Natural killer cell treated with Interleukin-12 subunit alpha and Interleukin-12 subunit beta and Interleukin-15 and Interleukin-18, amount 100 ng/mL, for 72 hours (primary cell): ENCODE measurements around the gene OTUD3. TPM values are rescaled to one million over a fixed set of nuclear protein-coding genes. Genes with fewer than 3 reads are reported as not detected.
"Not testable (repeated sequence)": the region's sequence is repeated elsewhere in the genome, so short reads cannot be mapped to it uniquely, and the experiment has no call there.

Experiments
- ATAC-seq, 2 donors: fragments of 150-1000 bp; cut with Tn5 transposase in 1 of 2; sonication (Bioruptor Pico), chemical (Tn5 transposase) in 1 of 2; 2 replicates each; pipeline ENCODE4 v1.10.0; 2021
- DNase-seq: peaks from one replicate; pipeline ENCODE4 v3.0.0; 2022; ENCODE audit warnings: low spot score
- H3K27ac Mint-ChIP-seq, 2 donors: 1 replicate in 1 of 2; 2 replicates in 1 of 2; pipeline ENCODE4 v1.8.0; 2022; ENCODE audit warnings: mixed read lengths in 2 of 2, mild to moderate bottlenecking in 1 of 2, moderate library complexity in 1 of 2
- H3K27me3 Mint-ChIP-seq, 2 donors: 1 replicate in 1 of 2; 2 replicates in 1 of 2; pipeline ENCODE4 v1.8.0; 2022; ENCODE audit warnings: mixed read lengths in 2 of 2
- H3K36me3 Mint-ChIP-seq: one replicate; pipeline ENCODE4 v1.8.0; 2022; ENCODE audit warnings: mixed read lengths
- H3K4me1 Mint-ChIP-seq, 2 donors: 1 replicate in 1 of 2; 2 replicates in 1 of 2; pipeline ENCODE4 v1.8.0; 2022; ENCODE audit warnings: low read depth in 2 of 2, mixed read lengths in 2 of 2, mild to moderate bottlenecking in 1 of 2
- H3K4me3 Mint-ChIP-seq: one replicate; pipeline ENCODE4 v1.8.0; 2022; ENCODE audit warnings: mixed read lengths
- H3K9me3 Mint-ChIP-seq: 2 replicates; pipeline ENCODE4 v1.8.0; 2022; ENCODE audit warnings: mixed read lengths
- total RNA-seq, 2 donors: library from RNA; stranded (reverse); gene quantifications; one replicate each; pipeline ENCODE4 v1.2.3, GENCODE V29; 2022

OTUD3 gene
- total RNA-seq, 2 donors from 2014 or later: 11.6 to 27.4 TPM

DNA sequence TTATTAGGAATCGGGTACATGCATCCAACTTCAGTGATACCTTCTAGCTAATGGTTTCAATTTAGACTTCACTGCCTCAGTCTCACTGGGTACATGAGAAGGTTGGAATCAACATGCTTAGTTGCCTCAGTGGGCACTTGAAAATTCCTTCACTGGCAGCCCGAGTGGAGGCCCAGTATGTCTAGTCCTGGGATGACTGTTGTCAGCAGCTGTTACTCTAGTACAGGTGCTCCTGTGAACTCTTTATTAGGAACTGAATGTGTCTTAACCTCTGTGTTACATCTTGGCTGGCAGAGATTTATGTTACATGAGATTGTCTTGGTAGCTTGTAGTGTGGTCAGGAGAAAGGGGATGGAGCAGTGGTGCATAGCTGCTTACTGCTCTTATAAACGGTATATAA is 27.8 kb downstream of the OTUD3 start:
- Mint-ChIP-seq H3K27ac (no peak overlapping the region), H3K4me3 (no peak overlapping the region)
- no peak for ATAC-seq

DNA sequence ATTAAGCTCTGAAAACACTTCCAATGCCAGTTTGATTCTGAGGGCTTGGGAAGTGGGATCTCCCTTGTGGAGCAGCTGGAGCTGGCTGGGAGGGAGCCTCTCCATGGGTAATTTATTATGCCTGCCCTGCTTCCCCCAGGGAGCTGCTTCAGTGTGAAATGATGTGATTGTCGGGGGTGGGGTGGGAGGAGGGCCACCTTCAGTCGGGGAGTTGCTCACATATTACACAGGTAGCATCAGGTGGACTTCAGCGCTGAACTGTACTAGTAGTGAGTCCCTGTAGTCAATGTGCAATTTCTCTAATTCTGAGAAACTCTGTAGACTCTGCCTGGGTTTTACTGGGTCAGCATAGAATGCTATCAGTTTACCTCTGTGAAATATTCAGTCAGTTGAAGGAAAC is 28.5 kb downstream of the OTUD3 start:
- ATAC-seq (no peak), DNase-seq (no peak)
- no peaks in the 10 kb centered on the region for H3K9me3 Mint-ChIP-seq
- no peaks in the 10 kb centered on the region for H3K4me1 Mint-ChIP-seq
- H3K36me3 Mint-ChIP-seq: peaks cover 33% of the 10 kb centered on the region
- H3K4me3 Mint-ChIP-seq: no peak overlapping the region
- no peak overlapping the region for H3K27ac Mint-ChIP-seq
- no peaks in the 10 kb centered on the region for H3K27me3 Mint-ChIP-seq

More for the DNA sequence above, 27.8 kb downstream of the OTUD3 start:
- peaks cover 35% of the 10 kb centered on the region for H3K36me3 Mint-ChIP-seq
- no peak for DNase-seq
- no peaks in the 10 kb centered on the region for H3K4me1 Mint-ChIP-seq
- no peaks in the 10 kb centered on the region for H3K27me3 Mint-ChIP-seq
- H3K9me3 Mint-ChIP-seq: no peaks in the 10 kb centered on the region

DNA sequence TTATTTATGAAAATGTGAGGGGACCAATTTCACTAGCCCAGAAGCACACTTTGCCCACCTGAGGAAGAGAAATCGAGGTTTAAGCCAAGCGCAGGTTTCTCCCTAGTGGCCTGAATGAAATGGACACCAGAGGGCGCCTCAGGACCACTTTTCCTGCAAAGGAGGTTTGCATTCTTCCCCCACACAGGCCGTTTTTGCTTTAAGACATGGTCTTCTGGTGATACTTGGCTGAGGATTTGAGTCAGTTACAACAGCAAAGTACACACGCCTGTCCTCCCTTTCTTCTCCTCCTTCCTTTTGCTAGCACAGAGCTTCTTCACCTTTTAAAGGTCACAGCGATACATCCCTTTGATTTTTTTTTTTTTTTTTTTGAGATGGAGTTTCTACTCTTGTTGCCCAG is 35.9 kb downstream of the OTUD3 start:
- DNase-seq (peak; percentile 63), ATAC-seq (peak; percentile 53 to 67)
- Mint-ChIP-seq H3K36me3 (no peaks in the 10 kb centered on the region), H3K4me3 (no peak overlapping the region), H3K27me3 (no peaks in the 10 kb centered on the region), H3K27ac (peak overlapping the region in 1 of 2 donors; percentile 39), H3K9me3 (no peaks in the 10 kb centered on the region), H3K4me1 (peaks cover 0 to 3% of the 10 kb centered on the region in 2 donors)

DNA sequence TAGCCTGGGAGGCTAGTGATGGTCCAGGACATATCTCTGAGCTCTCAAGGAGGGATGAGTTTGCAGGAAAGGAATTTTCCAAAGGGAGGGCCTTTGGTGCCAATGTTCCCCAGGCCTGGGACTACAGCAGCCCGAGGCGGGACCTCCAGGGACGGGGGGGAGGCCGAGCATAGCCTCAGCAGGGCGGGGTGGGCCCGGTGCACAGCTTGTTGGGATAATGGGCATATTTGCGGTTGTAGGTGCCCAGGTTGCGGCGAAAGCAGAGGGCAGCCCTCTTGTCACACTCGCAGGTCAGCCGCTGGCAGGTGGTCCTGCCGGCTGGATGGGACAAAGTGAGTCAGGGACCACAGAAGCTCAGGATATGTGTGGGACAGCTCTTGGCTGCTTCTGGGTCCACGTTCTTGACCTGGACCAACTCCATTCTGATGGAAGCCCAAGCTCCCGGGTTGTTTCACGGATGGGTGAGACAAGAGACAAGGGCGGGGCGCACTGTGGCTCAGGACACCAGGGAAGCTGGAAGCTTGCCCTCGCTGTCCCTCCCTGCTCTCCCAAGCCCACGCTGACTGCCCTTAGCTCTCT is 38.0 kb downstream of the OTUD3 start:
- Mint-ChIP-seq H3K4me3 (no peak overlapping the region), H3K36me3 (no peaks in the 10 kb centered on the region), H3K27me3 (no peaks in the 10 kb centered on the region), H3K4me1 (peaks cover 0 to 3% of the 10 kb centered on the region in 2 donors), H3K9me3 (no peaks in the 10 kb centered on the region), H3K27ac (no peak overlapping the region)
- ATAC-seq (no peak), DNase-seq (no peak)

DNA sequence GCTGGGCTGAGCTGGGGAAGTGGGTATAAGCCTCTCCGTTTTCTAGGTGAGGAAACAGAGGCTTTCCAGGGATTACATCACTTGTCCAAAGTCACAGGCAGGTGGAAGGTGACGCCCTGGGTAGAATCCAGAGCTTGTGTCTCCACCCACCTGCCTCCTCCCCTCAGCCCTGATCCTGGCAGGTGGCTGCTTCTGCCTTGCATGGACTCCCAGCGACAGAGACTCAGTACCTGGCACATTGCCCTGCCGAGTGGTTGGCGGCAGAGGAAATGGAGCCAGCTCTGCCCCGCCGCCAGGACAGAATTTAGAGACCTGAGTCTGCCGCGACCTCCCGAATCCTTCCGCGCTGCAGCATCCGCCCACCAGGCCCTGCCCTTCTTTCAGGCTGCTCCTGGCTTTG is 39.1 kb downstream of the OTUD3 start:
- Mint-ChIP-seq H3K27me3 (no peaks in the 10 kb centered on the region), H3K4me1 (peaks cover 0 to 3% of the 10 kb centered on the region in 2 donors), H3K36me3 (no peaks in the 10 kb centered on the region), H3K4me3 (no peak overlapping the region), H3K27ac (no peak overlapping the region), H3K9me3 (no peaks in the 10 kb centered on the region)
- ATAC-seq (no peak), DNase-seq (no peak)

DNA sequence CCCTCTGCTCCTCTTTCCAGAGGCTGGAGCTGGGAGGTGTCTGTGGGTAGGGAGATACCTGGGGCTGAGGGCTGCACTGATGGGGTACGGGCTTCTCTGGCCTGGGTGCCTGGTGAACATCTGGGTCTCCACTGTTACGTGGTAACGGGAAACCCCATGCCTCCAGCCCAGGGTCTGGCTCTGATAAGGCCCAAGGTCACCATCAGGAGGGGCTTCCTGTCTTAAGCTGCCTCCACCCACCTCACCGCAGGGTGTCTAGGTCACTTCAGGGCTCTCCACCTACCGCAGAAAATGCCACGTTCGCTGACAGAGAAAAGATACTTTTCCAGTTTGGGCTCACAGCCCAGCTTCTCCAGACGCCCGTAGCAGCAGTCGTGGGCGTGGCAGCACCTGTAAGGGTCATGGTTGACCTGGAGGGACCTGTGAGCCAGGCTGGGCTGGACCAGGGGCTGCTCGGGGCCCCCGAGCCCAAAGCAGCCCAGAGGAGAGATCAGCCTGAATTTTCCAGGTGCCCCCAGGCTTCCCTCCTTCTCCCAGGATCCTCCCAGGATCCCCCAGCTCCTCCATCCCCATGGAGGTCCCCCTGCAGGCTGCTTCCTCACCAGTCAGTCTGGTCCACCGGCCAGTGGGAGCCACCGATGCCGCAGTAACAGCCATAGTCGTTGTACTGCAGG is 40.0 kb downstream of the OTUD3 start:
- Mint-ChIP-seq H3K27me3 (peaks cover 0 to 3% of the 10 kb centered on the region in 2 donors), H3K9me3 (no peaks in the 10 kb centered on the region), H3K4me3 (no peak overlapping the region), H3K27ac (no peak overlapping the region), H3K4me1 (peaks cover 0 to 3% of the 10 kb centered on the region in 2 donors), H3K36me3 (no peaks in the 10 kb centered on the region)
- DNase-seq (no peak), ATAC-seq (no peak)

DNA sequence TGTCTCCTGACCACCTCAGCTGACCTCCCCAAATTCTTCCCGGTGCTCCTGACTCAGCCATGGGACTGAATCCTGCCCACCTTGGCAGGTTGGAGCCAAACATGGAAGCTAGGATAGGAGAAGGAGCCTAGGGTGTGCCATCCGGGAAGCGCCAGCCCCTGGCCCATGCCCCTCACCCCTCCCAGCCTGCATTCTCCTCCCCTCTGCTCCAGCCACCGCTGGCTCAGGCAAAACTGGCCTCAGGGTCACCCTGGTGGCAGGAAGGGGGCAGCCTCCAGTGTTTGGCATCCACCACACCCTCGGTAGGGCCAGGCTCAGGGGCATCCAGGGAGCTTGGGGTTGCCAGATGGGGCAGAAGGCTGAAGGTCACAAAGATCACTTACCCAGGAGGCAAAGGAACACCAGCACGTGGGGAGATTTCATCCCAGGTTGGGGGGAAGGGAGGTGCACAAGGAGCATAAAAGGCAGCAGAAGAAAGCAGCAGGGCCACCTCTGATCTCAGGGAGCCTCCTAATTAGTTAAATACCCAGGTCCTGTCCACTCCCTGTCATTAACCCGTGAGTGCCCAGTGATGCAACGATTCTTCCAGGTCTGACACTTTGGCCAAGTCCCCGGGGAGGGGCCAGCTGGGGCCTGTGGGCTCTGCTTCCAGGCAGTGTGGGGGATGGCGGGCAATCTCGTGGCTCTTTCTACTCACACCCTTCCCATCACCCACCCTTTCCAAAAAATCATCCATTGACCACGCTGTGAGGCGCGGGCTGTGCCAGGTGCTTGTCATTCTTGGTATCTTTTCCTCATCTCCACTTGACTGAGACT is 41.1 kb downstream of the OTUD3 start, which contains the start of gene PLA2G2E:
Gene PLA2G2E (minus strand): TSS at position 481 of the 816 bp plus-strand sequence. CDS start 58 bp downstream, at position 423.
- no peaks in the 10 kb centered on the region for H3K36me3 Mint-ChIP-seq
- DNase-seq: no peak
- no peak within 1 kb of the TSS for H3K27ac Mint-ChIP-seq
- H3K9me3 Mint-ChIP-seq: no peaks in the 10 kb centered on the region
- H3K4me3 Mint-ChIP-seq: no peak within 1 kb of the TSS
- no peaks in the 10 kb centered on the region for H3K4me1 Mint-ChIP-seq
- peak in 1 of 2 donors; percentile 12 for ATAC-seq
- H3K27me3 Mint-ChIP-seq: peaks cover 0 to 5% of the 10 kb centered on the region in 2 donors

DNA sequence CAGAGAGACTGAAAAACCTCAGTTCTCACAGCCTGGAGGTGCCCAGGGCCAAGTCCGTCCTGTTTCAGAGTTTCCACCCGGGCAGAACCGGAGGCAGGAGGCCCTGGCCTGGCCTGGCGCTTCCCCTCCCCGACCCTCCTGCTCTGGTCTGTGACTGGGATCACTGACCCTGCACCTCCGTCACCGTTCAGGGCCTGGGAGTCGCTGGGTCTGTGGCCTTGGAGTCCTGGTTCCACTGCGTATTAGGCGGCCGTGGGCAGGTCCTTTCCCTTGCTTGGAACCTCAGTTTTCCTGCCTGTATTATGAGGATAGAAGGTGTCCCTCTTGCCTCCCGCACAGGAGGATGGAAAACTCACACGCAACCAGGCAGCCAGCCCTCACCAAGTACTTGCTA is 41.8 kb downstream of the OTUD3 start:
- Mint-ChIP-seq H3K27ac (no peak overlapping the region), H3K4me1 (no peaks in the 10 kb centered on the region), H3K4me3 (no peak overlapping the region), H3K36me3 (no peaks in the 10 kb centered on the region), H3K27me3 (peaks cover under 1 to 5% of the 10 kb centered on the region in 2 donors), H3K9me3 (no peaks in the 10 kb centered on the region)
- no peak for ATAC-seq
- DNase-seq: no peak

DNA sequence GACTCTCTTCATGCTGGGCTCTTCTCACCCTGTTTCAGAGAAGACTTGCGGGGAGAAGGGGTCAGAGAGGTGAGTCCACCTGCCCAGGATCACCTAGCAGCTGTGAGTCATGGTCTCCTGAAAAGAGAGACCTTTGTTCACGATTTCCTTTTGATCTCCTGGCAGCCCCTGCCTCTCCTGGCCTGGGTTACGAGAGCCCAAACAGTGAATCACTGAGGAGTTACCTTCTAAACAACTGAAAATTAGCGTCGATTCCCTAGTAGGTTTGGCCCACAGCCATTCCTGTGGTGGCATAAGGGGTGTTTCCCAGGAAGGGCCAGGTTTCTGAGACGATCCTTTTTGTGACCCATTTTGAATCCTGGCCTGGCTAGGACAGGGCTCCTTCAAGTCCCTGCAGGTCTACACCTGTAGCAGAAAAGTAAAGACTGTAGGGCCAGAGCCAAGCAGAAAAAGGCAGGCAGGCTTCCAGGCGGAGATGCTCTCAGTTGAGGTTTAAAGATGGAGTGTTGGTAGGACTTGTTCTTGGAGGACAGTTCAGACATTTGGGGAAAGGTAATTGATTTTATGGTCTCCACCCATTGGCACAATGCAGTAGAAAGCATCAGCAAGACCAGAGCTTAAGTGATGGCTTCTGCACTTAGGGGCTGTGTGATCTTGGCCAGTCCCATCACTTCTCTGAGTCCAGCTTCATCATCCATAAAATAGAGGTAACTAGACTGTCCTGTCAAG is 43.3 kb downstream of the OTUD3 start:
- no peaks in the 10 kb centered on the region for H3K36me3 Mint-ChIP-seq
- H3K4me3 Mint-ChIP-seq: no peak overlapping the region
- H3K27me3 Mint-ChIP-seq: peaks cover 7 to 11% of the 10 kb centered on the region in 2 donors
- H3K9me3 Mint-ChIP-seq: no peaks in the 10 kb centered on the region
- no peak overlapping the region for H3K27ac Mint-ChIP-seq
- no peaks in the 10 kb centered on the region for H3K4me1 Mint-ChIP-seq
- DNase-seq (no peak), ATAC-seq (no peak)

DNA sequence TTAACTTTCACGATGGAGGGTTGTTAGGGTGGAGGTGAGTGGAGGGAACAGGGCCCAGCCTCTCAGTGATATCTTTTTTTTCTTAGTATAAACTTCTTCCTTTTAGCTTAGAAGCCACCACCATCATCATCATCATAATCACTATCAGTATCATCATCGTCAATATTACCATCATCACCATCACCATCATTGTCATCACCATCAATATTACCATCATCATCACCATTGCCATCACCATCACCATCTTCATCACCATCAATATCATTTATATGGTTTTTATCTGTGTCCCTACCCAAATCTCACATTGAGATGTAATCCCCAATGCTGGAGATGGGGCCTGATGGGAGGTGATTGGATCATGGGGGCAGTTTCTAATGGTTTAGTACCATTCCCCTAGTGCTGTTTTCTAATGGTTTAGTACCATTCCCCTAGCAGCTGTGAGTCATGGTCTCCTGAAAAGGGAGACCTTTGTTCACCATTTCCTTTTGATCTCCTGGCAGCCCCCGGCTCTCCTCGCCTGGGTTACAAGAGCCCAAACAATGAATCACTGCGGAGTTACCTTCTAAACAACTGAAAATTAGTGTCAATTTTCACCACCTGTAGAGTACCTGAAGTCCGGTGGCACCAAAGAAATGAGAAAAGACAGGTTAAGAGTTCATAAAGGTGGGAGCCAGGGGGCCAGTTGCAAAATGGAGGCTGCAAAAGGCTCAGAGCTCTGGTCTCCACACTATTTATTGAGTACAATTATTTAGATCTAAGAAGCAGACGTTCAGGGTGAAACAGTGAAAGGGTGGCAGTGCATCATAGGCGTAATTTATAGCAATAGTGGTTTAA is 44.3 kb downstream of the OTUD3 start:
- DNase-seq (no peak), ATAC-seq (no peak)
- Mint-ChIP-seq H3K27ac (no peak overlapping the region), H3K36me3 (peaks cover under 1% of the 10 kb centered on the region), H3K27me3 (peaks cover 7 to 11% of the 10 kb centered on the region in 2 donors), H3K9me3 (no peaks in the 10 kb centered on the region), H3K4me1 (no peaks in the 10 kb centered on the region), H3K4me3 (no peak overlapping the region)

DNA sequence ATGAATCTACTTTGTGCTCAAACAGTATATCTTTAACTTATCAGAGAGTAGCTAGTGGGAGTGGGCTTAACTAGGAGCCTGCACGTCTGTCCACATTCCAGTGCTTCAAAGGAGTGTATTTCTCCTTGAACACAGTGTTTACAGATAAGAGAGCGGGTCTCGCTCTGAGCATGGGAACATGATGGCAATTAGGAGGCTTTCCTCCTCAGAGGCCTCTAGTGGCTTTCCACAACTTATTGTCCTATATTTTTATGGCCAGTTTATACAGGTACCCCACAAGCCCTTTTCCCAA is 44.9 kb downstream of the OTUD3 start:
- not testable (repeated sequence) for H3K9me3 Mint-ChIP-seq, H3K4me3 Mint-ChIP-seq, H3K4me1 Mint-ChIP-seq, H3K27ac Mint-ChIP-seq, ATAC-seq, H3K36me3 Mint-ChIP-seq, DNase-seq
- peaks cover 7 to 11% of the 10 kb centered on the region in 2 donors for H3K27me3 Mint-ChIP-seq

DNA sequence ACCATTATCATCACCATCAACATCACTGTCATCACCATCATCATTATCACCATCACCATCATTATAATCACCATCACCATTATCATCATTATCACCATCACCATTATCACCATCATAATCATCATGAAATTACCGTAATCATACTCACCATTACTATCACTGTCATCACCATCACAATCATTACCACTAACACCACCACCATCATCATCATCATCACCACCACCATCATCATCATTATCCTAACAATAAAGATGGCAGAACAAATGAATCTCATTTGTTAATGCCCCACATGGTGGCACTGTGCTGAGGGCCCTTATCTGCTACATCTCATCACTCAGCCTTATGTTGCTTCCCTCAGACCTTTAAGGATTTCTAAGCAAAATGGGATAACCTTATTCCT is 50.7 kb downstream of the OTUD3 start:
- ATAC-seq (no peak), DNase-seq (no peak)
- Mint-ChIP-seq H3K4me3 (no peak overlapping the region), H3K4me1 (no peaks in the 10 kb centered on the region), H3K27me3 (peaks cover 8 to 16% of the 10 kb centered on the region in 2 donors), H3K36me3 (peaks cover 15% of the 10 kb centered on the region), H3K9me3 (peaks cover 10% of the 10 kb centered on the region), H3K27ac (no peak overlapping the region)

DNA sequence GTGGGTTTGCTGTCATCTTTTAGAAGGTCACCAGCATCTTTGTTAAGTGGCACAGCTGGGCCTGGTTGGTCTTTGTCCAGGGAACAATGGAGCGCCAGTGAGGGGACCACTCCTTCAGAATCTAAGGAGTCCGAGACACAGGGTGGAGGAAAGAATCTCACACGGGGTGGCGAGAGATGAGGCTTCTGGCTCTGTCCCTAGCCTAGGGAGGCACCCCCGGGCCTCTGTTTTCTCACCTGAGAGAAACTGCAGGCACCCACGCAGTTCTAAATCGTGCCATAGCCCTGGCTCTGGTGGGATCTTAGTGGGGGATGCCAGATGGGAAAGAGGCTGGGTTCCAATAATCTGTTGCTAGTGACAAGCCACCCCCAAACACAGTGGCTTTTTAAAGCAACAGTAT is 52.1 kb downstream of the OTUD3 start:
- H3K4me3 Mint-ChIP-seq: no peak overlapping the region
- H3K36me3 Mint-ChIP-seq: peaks cover 15% of the 10 kb centered on the region
- ATAC-seq: no peak
- peaks cover 10% of the 10 kb centered on the region for H3K9me3 Mint-ChIP-seq
- no peak overlapping the region for H3K27ac Mint-ChIP-seq
- H3K4me1 Mint-ChIP-seq: no peaks in the 10 kb centered on the region
- peaks cover 9 to 11% of the 10 kb centered on the region in 2 donors for H3K27me3 Mint-ChIP-seq
- no peak for DNase-seq
